GM12891 (cell line): ENCODE data around the gene KAZN.

ENCODE experiments used
- POLR2A ChIP-seq: IDR thresholded peaks from 2 replicates; pipeline ENCODE4 v1.6.1; 2011; ENCODE audit warnings: low read depth, low read length, control low read depth
- POLR2AphosphoS5 ChIP-seq: IDR thresholded peaks from 2 replicates; pipeline ENCODE4 v1.6.1; 2011; ENCODE audit warnings: low read depth, low read length, control low read depth
- TAF1 ChIP-seq: IDR thresholded peaks from 2 replicates; pipeline ENCODE4 v1.6.1; 2011; ENCODE audit warnings: low read depth, low read length, control low read depth

DNA sequence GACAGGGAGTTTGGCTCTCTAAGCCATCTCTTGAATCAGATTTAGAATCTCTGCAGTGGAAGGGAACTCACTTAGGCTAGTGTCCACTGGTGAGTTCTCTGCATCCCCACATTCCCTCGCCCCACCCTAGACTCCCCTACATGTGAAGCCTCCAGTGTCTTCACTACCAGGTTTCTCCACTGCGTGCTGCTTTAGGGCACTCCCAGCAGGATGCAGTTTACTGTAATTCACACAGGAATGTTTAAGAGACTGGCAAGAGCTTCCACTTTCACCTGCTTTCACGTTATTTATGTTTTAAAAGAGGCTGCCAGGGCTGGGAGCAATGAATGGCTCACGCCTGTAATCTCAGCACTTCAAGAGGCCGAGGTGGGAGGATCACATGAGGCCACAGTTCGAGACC, 60.2 kb downstream of the KAZN start:
- no peak for TF ChIP-seq POLR2A
- no peak for TF ChIP-seq POLR2AphosphoS5
- no peak for TF ChIP-seq TAF1
